GM19035 (cell line): ENCODE results near the gene SFPQ.
"Not testable (repeated sequence)": the region's sequence is repeated elsewhere in the genome, so short reads cannot be mapped to it uniquely, and the experiment has no call there.

Experiments used
- ATAC-seq: cut with Tn5 transposase; IDR thresholded peaks from one replicate; pipeline ENCODE4 v1.9.1; 2021; ENCODE audit not compliant: unreplicated experiment

Gene SFPQ

GRCh38 chr1:35187816-35188342 is 5.1 kb downstream of the SFPQ start:
- no peak for ATAC-seq

- no peak for ATAC-seq
These were observed 6.7 kb downstream of the SFPQ start for GRCh38 chr1:35186239-35186638.

GRCh38 chr1:35185200-35185599 is 7.7 kb downstream of the SFPQ start:
- no peak for ATAC-seq

DNA sequence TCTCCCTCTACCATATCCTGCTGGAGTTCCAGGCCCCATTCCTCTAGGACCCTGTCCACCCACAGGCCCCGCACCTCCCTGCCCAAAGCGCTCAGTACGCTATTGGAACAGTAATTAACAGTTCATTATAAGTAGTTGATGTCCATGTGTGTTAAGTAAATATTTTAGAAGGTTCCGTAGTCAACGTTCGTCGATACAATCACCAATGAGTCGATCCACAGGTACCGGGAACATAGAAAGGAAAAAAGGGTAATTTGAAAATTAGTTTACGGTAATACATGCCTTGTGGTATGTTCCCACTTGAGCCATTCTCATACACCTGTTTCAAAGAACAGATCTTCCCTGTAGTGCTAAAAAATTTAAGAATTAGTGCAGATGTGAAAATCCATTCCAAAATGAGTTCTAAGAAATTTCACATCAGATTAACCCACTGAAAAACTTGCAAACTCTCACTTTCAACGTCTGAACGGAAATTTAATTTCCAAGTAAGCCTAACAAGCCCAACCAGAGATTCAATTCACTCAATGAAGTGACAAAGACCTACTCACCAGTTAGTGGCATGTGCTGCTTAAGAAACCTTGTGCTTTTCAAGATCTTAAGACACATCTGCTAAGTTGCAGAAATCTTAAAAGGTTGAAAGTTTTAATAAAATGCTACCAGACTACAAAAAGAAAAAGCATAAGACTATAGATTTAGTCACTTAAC is 8.3 kb downstream of the SFPQ start:
- ATAC-seq: no peak

- no peak for ATAC-seq
These were observed 11.0 kb downstream of the SFPQ start for GRCh38 chr1:35181790-35182455.

DNA sequence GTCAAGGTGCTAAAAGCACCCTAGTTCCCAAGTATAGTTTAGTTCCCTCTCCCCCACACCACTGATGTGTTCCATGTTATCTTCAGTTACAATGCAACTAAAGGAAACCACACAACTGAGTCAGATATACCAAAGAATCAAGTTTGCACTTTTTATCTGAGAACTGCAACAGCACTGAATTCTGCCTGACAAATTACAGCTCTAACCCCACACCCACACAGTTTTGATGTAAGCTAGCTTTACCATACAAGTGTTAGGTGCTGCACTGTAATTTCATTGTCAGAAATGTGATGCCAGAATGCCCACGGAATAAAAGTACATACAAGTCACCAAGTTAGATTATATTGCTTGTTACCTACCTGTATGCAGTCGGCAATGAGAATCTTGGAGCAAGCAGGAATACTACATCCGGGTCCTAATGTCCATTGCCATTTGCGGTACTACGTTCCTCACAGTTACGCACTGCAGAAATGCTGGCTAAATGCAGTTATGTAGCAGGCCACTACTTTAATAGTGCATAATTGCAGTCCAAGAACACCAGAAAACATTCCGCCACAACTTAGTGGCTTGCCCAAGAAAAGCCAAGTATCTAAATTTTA is 12.1 kb downstream of the SFPQ start:
- no peak for ATAC-seq

DNA sequence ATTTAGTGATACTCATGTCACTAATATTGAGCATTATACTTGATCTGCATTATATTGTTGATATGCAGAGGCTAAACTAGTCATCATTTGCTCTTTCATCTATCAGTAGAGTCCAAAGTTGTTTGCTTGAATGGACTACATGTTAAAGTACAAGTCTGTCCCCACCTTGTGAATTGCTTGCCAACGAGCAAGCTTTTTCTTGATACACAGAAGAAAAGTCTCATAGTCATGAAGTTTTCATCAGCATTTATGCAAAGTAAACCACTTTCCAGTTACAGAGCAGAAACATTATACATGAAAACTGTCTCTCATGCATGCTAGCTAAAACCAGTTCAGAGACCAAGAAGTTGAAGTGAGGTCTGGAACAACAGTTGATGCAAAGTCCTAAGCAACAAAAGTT is 13.0 kb downstream of the SFPQ start:
- no peak for ATAC-seq

DNA sequence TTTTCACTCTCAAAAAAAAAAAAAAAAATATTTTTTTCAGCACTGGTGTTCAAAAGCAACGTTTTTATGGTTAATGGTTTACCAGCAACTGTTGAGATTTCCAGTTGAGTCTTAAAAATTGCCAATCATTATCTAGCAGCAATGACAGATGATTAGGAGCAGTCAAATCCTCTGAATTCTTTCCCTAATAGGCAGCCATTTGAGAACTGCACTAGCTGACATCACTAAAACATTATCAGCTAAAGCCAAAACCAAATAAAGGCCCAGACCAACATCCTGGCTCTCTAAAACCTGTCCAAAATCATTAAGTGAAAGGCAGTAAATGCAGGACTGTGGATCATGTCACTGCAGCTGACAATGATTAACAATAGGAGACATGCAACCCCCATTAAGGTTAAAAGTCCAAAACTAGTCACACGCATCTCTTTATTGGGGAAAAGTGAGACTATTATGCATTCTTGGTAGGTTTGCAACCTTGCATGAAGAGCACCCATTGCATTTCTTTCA is 14.0 kb downstream of the SFPQ start:
- ATAC-seq: no peak

- ATAC-seq: no peak
These were observed 14.7 kb downstream of the SFPQ start for GRCh38 chr1:35178295-35178695.

GRCh38 chr1:35177237-35177786 is 15.6 kb downstream of the SFPQ start:
- no peak for ATAC-seq

- no peak for ATAC-seq
These were observed 17.3 kb downstream of the SFPQ start for GRCh38 chr1:35175602-35176001.

- no peak for ATAC-seq
These were observed 17.8 kb downstream of the SFPQ start for GRCh38 chr1:35175098-35175576.

GRCh38 chr1:35173909-35174540 is 18.9 kb downstream of the SFPQ start:
- no peak for ATAC-seq

DNA sequence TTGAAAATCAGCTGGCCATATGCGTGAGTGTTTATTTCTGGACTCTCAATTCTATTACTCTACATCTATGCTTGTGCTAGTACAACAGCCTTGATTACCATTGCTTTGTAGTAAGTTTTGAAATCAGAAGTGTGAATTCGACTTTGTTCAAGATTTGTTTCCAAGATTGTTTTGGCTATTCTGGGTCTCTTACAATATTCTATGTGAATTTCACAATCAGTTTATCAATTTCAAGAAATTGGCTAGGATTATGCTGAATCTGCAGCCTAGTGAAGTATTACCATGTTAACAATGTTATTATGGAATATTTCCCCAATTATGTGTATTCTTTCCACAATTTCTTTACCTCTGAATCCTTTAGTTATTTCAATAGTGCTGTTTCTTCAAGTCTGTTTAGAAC is 19.5 kb downstream of the SFPQ start:
- ATAC-seq: no peak

- ATAC-seq: no peak
These were observed 20.9 kb downstream of the SFPQ start for GRCh38 chr1:35172022-35172421.

DNA sequence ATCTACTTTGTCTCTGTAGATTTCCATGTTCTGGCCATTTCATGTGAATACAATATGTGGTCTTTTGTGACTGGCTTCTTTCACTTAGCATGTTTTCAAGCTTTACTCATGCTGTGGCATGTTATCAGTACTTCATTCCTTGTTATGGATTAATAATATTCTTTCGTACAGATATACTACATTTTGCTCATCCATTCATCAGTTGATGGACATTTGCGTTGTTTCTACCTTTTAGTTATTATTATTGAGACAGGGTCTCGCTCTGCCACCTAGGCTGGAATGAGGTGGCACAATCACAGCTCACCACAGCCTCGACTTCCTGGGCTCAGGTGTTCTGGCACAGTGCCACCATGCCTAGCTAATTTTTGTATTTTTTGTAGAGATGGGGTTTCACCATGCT is 21.4 kb downstream of the SFPQ start:
- ATAC-seq: no peak

- no peak for ATAC-seq
These were observed 28.1 kb downstream of the SFPQ start for GRCh38 chr1:35164893-35165292.

GRCh38 chr1:35151220-35151619 is 41.7 kb downstream of the SFPQ start:
- ATAC-seq: no peak

DNA sequence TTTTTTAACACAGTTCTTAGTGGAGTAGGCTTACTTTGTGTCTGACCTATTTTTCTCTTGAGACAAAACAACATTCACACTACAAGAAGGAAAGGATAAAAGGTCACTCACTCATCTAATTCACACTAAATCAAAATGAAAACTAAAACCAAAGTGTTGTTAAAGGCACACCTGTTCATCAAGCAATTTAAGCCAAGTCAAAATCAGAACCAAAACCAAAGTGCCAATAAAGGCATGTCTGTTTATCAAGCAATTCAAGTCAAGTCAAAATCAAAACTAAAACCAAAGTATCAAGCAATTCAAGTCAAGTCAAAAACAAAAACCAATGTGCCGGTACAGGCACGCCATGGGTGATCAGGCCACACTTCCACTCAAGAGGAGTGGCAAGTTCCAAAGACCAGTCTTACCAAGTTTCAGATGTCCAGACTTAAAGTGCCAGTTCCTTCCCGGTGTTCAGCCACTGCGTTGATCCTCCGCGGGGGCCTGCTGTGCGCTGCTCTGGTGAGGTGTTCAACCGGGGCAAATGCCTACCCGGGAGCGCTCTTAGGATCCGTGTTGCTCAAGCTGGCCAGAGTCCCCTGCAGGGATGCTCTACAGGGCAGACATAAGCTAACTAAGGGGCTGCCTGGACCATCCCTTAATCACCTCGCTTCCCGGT is 46.9 kb downstream of the SFPQ start:
- not testable (repeated sequence) for ATAC-seq

GRCh38 chr1:35143737-35144508 is 49.0 kb downstream of the SFPQ start:
- ATAC-seq: no peak
